ENCODE data around the gene PACSIN2. TPM values are rescaled to one million over a fixed set of nuclear protein-coding genes. Genes with fewer than 3 reads are reported as not detected.
A peak's percentile ranks its signal among the peaks of the same experiment; 100 is the strongest.

PACSIN2 gene
- total and polyA plus RNA-seq, 2 of the 13 experiments (the other 11 are each of a cell fraction or from before 2014, with no cell fraction given): 54.1 to 68.8 TPM

DNA sequence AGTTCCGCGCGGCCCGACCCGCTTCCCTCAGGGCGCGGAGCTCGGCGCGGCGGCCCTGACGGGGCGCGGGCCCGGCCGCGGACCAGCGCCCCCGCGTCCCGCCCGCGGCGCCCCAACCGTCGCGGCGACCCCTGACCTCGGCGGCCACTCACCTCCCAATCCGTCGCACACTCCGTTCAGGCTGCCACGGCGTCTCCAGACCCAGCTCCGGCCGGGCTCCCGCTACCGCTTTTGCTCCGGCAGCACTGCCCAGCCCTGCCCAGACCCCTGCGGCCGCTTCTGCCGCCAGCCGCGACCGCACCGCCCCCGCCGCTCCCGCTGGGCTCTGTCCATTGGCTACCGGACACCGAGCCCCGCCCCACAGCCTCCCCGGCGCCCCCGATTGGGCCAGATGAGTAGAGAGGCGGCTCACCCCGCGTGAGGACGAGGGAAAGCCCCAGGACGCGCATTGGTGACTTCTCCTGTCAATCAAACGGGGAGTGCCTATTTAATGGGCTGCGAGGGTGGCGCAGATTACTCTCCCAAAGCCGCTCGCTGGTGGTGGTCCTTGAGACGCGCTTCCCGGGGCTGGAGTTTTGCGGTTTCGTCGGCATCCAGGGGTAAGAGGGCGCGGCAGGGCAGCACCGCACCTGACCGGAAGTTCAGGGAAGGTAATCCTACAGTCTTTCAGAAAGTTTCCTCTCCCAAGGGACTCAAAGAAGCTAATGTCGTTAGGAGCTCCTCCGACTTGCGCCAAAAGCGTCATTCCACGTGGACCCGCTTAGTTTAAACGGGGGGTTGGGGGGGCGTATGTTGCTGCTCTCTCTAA lies at the start of gene PACSIN2 (continued):
- TF ChIP-seq, protein P1, sequence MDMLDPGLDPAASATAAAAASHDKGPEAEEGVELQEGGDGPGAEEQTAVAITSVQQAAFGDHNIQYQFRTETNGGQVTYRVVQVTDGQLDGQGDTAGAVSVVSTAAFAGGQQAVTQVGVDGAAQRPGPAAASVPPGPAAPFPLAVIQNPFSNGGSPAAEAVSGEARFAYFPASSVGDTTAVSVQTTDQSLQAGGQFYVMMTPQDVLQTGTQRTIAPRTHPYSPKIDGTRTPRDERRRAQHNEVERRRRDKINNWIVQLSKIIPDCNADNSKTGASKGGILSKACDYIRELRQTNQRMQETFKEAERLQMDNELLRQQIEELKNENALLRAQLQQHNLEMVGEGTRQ (IDR thresholded peaks at IDR 0.05; ENCODE audit: low read depth, low read length): no peak
- TF ChIP-seq, protein P1 (CRISPR knock-in tag; IDR thresholded peaks at IDR 0.05; ENCODE audit: borderline replicate concordance): no peak
- no peak for TF ChIP-seq ZNF468 (CRISPR knock-in tag; IDR thresholded peaks at IDR 0.05)
- TF ChIP-seq RARA (CRISPR knock-in tag; IDR thresholded peaks at IDR 0.05): peak; percentile 31; the same call in 1 of the 2 replicates
- TF ChIP-seq FOXA3 (CRISPR knock-in tag; IDR thresholded peaks at IDR 0.05): peak; percentile 22; the same call in 1 of the 2 replicates
- TF ChIP-seq ZFP36 (IDR thresholded peaks at IDR 0.05; ENCODE audit: borderline replicate concordance, low read depth, low read length, partially characterized antibody): no peak
- peak; percentile 56; the same call in 1 of the 2 replicates for TF ChIP-seq MTF1 (CRISPR knock-in tag; IDR thresholded peaks at IDR 0.05)
- TF ChIP-seq, protein P2, sequence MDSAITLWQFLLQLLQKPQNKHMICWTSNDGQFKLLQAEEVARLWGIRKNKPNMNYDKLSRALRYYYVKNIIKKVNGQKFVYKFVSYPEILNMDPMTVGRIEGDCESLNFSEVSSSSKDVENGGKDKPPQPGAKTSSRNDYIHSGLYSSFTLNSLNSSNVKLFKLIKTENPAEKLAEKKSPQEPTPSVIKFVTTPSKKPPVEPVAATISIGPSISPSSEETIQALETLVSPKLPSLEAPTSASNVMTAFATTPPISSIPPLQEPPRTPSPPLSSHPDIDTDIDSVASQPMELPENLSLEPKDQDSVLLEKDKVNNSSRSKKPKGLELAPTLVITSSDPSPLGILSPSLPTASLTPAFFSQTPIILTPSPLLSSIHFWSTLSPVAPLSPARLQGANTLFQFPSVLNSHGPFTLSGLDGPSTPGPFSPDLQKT (CRISPR knock-in tag; IDR thresholded peaks at IDR 0.05; ENCODE audit: borderline replicate concordance): no peak
- TF ChIP-seq SAP130 (CRISPR knock-in tag; IDR thresholded peaks at IDR 0.05; ENCODE audit: low read depth): peak; percentile 64
- peak; percentile 60; the same call in 1 of the 2 replicates for TF ChIP-seq ZSCAN9 (CRISPR knock-in tag; IDR thresholded peaks at IDR 0.05; ENCODE audit: borderline replicate concordance)
- TF ChIP-seq FOSL1 (CRISPR knock-in tag; IDR thresholded peaks at IDR 0.05; ENCODE audit: borderline replicate concordance): no peak
- TF ChIP-seq, protein P3, sequence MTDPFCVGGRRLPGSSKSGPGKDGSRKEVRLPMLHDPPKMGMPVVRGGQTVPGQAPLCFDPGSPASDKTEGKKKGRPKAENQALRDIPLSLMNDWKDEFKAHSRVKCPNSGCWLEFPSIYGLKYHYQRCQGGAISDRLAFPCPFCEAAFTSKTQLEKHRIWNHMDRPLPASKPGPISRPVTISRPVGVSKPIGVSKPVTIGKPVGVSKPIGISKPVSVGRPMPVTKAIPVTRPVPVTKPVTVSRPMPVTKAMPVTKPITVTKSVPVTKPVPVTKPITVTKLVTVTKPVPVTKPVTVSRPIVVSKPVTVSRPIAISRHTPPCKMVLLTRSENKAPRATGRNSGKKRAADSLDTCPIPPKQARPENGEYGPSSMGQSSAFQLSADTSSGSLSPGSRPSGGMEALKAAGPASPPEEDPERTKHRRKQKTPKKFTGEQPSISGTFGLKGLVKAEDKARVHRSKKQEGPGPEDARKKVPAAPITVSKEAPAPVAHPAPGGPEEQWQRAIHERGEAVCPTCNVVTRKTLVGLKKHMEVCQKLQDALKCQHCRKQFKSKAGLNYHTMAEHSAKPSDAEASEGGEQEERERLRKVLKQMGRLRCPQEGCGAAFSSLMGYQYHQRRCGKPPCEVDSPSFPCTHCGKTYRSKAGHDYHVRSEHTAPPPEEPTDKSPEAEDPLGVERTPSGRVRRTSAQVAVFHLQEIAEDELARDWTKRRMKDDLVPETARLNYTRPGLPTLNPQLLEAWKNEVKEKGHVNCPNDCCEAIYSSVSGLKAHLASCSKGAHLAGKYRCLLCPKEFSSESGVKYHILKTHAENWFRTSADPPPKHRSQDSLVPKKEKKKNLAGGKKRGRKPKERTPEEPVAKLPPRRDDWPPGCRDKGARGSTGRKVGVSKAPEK (CRISPR knock-in tag; IDR thresholded peaks at IDR 0.05; ENCODE audit: borderline replicate concordance): 0 out of 2 replicates have a peak, but pooled peaks have one; percentile 54
- TF ChIP-seq, protein P4, sequence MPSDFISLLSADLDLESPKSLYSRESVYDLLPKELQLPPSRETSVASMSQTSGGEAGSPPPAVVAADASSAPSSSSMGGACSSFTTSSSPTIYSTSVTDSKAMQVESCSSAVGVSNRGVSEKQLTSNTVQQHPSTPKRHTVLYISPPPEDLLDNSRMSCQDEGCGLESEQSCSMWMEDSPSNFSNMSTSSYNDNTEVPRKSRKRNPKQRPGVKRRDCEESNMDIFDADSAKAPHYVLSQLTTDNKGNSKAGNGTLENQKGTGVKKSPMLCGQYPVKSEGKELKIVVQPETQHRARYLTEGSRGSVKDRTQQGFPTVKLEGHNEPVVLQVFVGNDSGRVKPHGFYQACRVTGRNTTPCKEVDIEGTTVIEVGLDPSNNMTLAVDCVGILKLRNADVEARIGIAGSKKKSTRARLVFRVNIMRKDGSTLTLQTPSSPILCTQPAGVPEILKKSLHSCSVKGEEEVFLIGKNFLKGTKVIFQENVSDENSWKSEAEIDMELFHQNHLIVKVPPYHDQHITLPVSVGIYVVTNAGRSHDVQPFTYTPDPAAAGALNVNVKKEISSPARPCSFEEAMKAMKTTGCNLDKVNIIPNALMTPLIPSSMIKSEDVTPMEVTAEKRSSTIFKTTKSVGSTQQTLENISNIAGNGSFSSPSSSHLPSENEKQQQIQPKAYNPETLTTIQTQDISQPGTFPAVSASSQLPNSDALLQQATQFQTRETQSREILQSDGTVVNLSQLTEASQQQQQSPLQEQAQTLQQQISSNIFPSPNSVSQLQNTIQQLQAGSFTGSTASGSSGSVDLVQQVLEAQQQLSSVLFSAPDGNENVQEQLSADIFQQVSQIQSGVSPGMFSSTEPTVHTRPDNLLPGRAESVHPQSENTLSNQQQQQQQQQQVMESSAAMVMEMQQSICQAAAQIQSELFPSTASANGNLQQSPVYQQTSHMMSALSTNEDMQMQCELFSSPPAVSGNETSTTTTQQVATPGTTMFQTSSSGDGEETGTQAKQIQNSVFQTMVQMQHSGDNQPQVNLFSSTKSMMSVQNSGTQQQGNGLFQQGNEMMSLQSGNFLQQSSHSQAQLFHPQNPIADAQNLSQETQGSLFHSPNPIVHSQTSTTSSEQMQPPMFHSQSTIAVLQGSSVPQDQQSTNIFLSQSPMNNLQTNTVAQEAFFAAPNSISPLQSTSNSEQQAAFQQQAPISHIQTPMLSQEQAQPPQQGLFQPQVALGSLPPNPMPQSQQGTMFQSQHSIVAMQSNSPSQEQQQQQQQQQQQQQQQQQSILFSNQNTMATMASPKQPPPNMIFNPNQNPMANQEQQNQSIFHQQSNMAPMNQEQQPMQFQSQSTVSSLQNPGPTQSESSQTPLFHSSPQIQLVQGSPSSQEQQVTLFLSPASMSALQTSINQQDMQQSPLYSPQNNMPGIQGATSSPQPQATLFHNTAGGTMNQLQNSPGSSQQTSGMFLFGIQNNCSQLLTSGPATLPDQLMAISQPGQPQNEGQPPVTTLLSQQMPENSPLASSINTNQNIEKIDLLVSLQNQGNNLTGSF (CRISPR knock-in tag; IDR thresholded peaks at IDR 0.05): peak; percentile 62; the same call in 1 of the 2 replicates
- 0 out of 2 replicates have a peak, but pooled peaks have one; percentile 22 for TF ChIP-seq SIN3B (IDR thresholded peaks at IDR 0.05; ENCODE audit: low read length)
- peak; percentile 56; the same call in 1 of the 2 replicates for TF ChIP-seq HNRNPL (IDR thresholded peaks at IDR 0.05; ENCODE audit: low read depth, low read length)
- TF ChIP-seq NFYC (CRISPR knock-in tag; IDR thresholded peaks at IDR 0.05): peak; percentile 97
- TF ChIP-seq ZNF720 (CRISPR knock-in tag; IDR thresholded peaks at IDR 0.05): no peak
- TF ChIP-seq ZNF333 (CRISPR knock-in tag; IDR thresholded peaks at IDR 0.05; ENCODE audit: borderline replicate concordance): no peak
